ENCODE measurements around the gene MGST2. TPM values are rescaled to one million over a fixed set of nuclear protein-coding genes. Genes with fewer than 3 reads are reported as not detected.
A peak's percentile ranks its signal among the peaks of the same experiment; 100 is the strongest.

MGST2 gene
- total RNA-seq, 1 donor from 2014 or later, result 43.2 TPM

DNA sequence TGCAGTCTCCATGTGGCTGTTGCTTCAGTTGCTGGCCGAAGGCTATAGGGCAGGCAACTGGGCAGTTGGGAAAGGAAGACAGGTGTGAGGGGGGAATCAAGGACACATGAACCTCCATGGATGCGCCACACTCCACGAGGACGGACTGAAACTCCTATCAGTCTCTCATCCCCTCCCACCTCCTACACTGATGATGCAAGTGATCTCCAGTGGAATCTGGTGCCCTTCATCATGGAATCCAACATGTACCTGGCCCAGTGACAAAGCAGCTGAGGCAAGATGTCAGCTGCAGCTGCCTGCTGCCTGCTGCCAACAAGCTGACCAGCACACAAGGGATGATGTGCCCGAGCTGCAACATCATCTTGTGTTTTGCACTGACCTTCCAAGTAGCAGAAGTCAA lies 26.0 kb upstream of the MGST2 start:
- Mint-ChIP-seq H3K4me3 (no peak overlapping the region), H3K4me1 (ENCODE audit: unreplicated experiment) (no peaks in the 10 kb centered on the region)

GRCh38 chr4:139641218-139641617 lies 24.4 kb upstream of the MGST2 start:
- Mint-ChIP-seq H3K4me3 (no peak overlapping the region), H3K27ac (no peak overlapping the region), H3K36me3 (no peaks in the 10 kb centered on the region), H3K9me3 (peaks cover 12% of the 10 kb centered on the region), H3K27me3 (no peaks in the 10 kb centered on the region), H3K4me1 (ENCODE audit: unreplicated experiment) (no peaks in the 10 kb centered on the region)
- DNase-seq (ENCODE audit: extremely low spot score, unreplicated experiment), result no peak
- TF ChIP-seq CTCF (conservative IDR thresholded peaks at IDR 0.05), result no peak

More for the DNA sequence above, 26.0 kb upstream of the MGST2 start:
- Mint-ChIP-seq H3K27me3 (no peaks in the 10 kb centered on the region), H3K9me3 (peaks cover 12% of the 10 kb centered on the region), H3K36me3 (no peaks in the 10 kb centered on the region), H3K27ac (no peak overlapping the region)
- TF ChIP-seq CTCF (conservative IDR thresholded peaks at IDR 0.05), result no peak
- DNase-seq (ENCODE audit: extremely low spot score, unreplicated experiment), result no peak

DNA sequence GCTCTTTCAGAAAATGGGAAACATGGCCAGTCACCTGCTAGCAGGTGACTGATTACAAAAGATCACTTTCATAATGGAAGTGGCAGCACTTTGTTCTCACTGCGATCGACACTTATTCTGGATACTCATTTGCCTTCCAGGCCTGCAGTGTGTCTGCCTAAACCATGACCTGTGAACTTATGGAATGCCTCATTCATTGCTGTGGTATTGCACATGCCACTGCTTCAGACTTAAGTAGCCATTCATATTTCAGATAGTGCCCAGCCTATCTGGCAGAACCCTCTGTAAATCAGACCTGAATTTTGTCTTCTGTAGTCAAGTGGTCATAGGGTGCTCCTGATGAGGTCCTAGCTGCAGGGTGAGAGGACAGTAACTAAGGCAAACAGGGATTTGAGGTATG lies 23.3 kb upstream of the MGST2 start:
- H3K36me3 Mint-ChIP-seq, result no peaks in the 10 kb centered on the region
- no peak overlapping the region for H3K27ac Mint-ChIP-seq
- no peaks in the 10 kb centered on the region for H3K4me1 Mint-ChIP-seq (ENCODE audit: unreplicated experiment)
- H3K9me3 Mint-ChIP-seq, result peaks cover 12% of the 10 kb centered on the region
- H3K4me3 Mint-ChIP-seq, result no peak overlapping the region
- no peaks in the 10 kb centered on the region for H3K27me3 Mint-ChIP-seq
- no peak for DNase-seq (ENCODE audit: extremely low spot score, unreplicated experiment)
- no peak for TF ChIP-seq CTCF (conservative IDR thresholded peaks at IDR 0.05)

GRCh38 chr4:139643042-139643895 lies 22.4 kb upstream of the MGST2 start:
- TF ChIP-seq CTCF (conservative IDR thresholded peaks at IDR 0.05), result no peak
- no peak overlapping the region for H3K27ac Mint-ChIP-seq
- no peak overlapping the region for H3K4me3 Mint-ChIP-seq
- DNase-seq (ENCODE audit: extremely low spot score, unreplicated experiment), result no peak
- peaks cover 12% of the 10 kb centered on the region for H3K9me3 Mint-ChIP-seq
- H3K36me3 Mint-ChIP-seq, result no peaks in the 10 kb centered on the region
- no peaks in the 10 kb centered on the region for H3K4me1 Mint-ChIP-seq (ENCODE audit: unreplicated experiment)
- no peaks in the 10 kb centered on the region for H3K27me3 Mint-ChIP-seq

DNA sequence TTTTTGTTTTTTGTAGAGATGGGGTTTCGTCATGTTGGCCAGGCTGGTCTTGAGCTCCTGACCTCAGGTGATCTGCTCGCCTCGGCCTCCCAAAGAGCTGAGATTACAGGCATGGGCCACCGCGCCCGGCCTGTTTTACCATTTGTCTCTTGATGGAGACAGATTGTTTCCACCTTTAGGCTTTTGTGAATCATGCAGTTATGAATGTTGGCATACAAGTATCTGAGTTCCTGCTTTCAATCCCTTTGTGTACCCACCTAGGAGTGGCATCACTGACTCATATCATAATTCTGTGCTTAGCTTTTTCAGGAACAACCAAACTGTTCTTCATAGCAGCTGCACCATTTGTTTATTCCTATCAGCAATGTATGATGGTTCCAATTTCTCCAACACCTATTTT lies 20.2 kb upstream of the MGST2 start:
- Mint-ChIP-seq H3K9me3 (no peaks in the 10 kb centered on the region), H3K27me3 (no peaks in the 10 kb centered on the region), H3K4me3 (peak overlapping the region; percentile 54), H3K27ac (peak overlapping the region; percentile 90), H3K36me3 (no peaks in the 10 kb centered on the region), H3K4me1 (ENCODE audit: unreplicated experiment) (no peaks in the 10 kb centered on the region)
- no peak for TF ChIP-seq CTCF (conservative IDR thresholded peaks at IDR 0.05)
- no peak for DNase-seq (ENCODE audit: extremely low spot score, unreplicated experiment)

Data from type B pancreatic cell (in vitro differentiated cells).